Aorta (tissue), 5 donors: ENCODE results near the gene NFIC. TPM values are rescaled to one million over a fixed set of nuclear protein-coding genes. Genes with fewer than 3 reads are reported as not detected.

ENCODE experiments used
- ATAC-seq: fragments of 200-7000 bp; cut with Tn5 transposase; one replicate; pipeline ENCODE4 v1.9.1; 2022; ENCODE audit warnings: moderate library complexity; ENCODE audit not compliant: low FRiP score
- DNase-seq, 2 donors: peaks; one replicate each; pipeline ENCODE4 v3.0.0-alpha.2; 2020
- H3K27ac ChIP-seq, 2 donors: one replicate each; pipeline ENCODE4 v1.5.1; 2013; ENCODE audit warnings: low read length in 2 of 2, mild to moderate bottlenecking in 2 of 2, moderate library complexity in 2 of 2, control low read depth in 1 of 2, inconsistent platforms in 1 of 2, low read depth in 1 of 2
- H3K27me3 ChIP-seq, 2 donors: one replicate each; pipeline ENCODE4 v1.6.1; 2013; ENCODE audit warnings: control low read depth in 1 of 2, low read length in 1 of 2, mild to moderate bottlenecking in 1 of 2, moderate library complexity in 1 of 2; ENCODE audit not compliant: insufficient read depth in 2 of 2, control insufficient read depth in 1 of 2
- H3K36me3 ChIP-seq, 2 donors: one replicate each; pipeline ENCODE4 v1.6.1; 2013; ENCODE audit warnings: control low read depth in 1 of 2, low read length in 1 of 2, mild to moderate bottlenecking in 1 of 2; ENCODE audit not compliant: insufficient read depth in 2 of 2, control insufficient read depth in 1 of 2
- H3K4me1 ChIP-seq, 2 donors: one replicate each; pipeline ENCODE4 v1.6.1; 2013; ENCODE audit warnings: low read length in 2 of 2, control low read depth in 1 of 2, mild to moderate bottlenecking in 1 of 2, moderate library complexity in 1 of 2; ENCODE audit not compliant: insufficient read depth in 2 of 2, control insufficient read depth in 1 of 2
- H3K4me3 ChIP-seq, 2 donors: one replicate each; pipeline ENCODE4 v1.5.1; 2013; ENCODE audit warnings: low read length in 2 of 2, control low read depth in 1 of 2, mild to moderate bottlenecking in 1 of 2
- H3K9me3 ChIP-seq: one replicate; pipeline ENCODE4 v1.6.1; 2013; ENCODE audit warnings: mild to moderate bottlenecking, low read length; ENCODE audit not compliant: control insufficient read depth
- WGBS, 2 donors: extraction: QIAGEN DNeasy Blood & Tissue Kit; methylation state at CpG; one replicate each; pipeline ENCODE4 v1.1.7; 2013; 5-methylcytosine and 5-hydroxymethylcytosine counted together
- intact Hi-C, 2 donors: fragments of 100-400 bp; cut with DNase I; formaldehyde crosslinking; loops; one replicate each; pipeline versions ENCODE4 v1.14.2 to v1.15.0; 2022
- polyA plus RNA-seq, 2 donors: library from polyadenylated mRNA; stranded (reverse); fragments of 200-250 nt; gene quantifications; one replicate each; pipeline ENCODE4 v1.2.3, GENCODE V29; 2013
- total RNA-seq, 2 donors: library from RNA; stranded (reverse); fragmentation: NEBNext Ultra II Directional; extraction: Animal tissue kit (Norgen Biotek cat#: 25700); gene quantifications; one replicate each; pipeline ENCODE4 v1.2.1, GENCODE V29; 2021
- donor health status: healthy with polysubstance abuse.
- donor health status: Bipolar disorder and iron deficiency.
- donor health status: DM: no; HTN: no; CAD: no.
- donor health status: DM: no; HTN: no; CAD: no.
- donor health status: DM: yes; HTN: yes; CAD: no.

Gene NFIC
- total and polyA plus RNA-seq, 4 donors, result 37.5 to 188 (median 106) TPM

GRCh38 chr19:3494559-3494958, 128.2 kb downstream of the NFIC start:
- Histone ChIP-seq H3K36me3 (no peaks in the 10 kb centered on the region), H3K4me3 (no peak overlapping the region), H3K27me3 (no peaks in the 10 kb centered on the region), H3K9me3 (no peaks in the 10 kb centered on the region), H3K27ac (no peak overlapping the region), H3K4me1 (no peaks in the 10 kb centered on the region)
- intact Hi-C loops, result no loop called here
- ATAC-seq (no peak), DNase-seq (no peak)
- WGBS, 2 donors, result 94 to 96% methylated on average over 18 of the region's 18 CpGs

GRCh38 chr19:3496392-3497273, 130.2 kb downstream of the NFIC start:
- intact Hi-C loops, result no loop called here
- no peak for DNase-seq
- Histone ChIP-seq H3K4me3 (no peak overlapping the region), H3K9me3 (no peaks in the 10 kb centered on the region), H3K4me1 (peaks cover 0 to 4% of the 10 kb centered on the region in 2 donors), H3K36me3 (no peaks in the 10 kb centered on the region), H3K27me3 (no peaks in the 10 kb centered on the region), H3K27ac (no peak overlapping the region)
- ATAC-seq, result no peak
- WGBS, 2 donors, result 95% methylated on average over 31 to 32 of the region's 32 CpGs

DNA sequence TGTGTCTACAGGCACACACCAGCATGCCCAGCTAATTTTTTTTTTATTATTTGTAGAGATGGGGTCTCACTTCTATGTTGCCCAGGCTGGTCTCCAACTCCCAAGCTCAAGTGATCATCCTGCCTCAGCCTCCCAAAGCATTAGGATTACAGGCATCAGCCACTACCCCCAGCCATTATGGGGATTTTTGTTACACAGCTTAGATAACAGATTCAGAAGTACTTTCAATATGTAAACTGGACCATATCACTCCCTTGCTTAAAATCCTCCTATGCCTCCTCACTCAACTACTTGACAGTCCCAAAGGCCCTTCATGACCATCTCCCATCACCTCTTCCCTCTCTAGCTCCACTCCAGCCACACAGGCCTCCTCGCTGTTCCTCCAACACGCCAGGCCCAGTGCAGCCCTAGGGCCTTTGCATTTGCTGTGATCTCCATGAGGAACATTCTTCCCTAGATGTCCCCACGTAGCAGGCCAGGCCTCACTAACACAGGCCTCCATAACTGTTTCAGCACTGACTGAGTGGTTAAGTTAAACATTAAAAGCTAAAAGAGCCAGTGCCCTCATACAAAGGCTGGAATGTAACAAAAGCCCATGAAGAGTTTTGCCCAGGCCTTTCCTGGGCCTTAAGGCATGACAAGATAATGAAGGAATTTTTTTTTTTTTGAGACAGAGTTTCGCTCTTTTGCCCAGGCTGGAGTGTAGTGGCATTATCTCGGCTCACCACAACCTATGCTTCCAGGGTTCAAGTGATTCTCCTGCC, 131.6 kb downstream of the NFIC start:
- no peaks in the 10 kb centered on the region for H3K9me3 ChIP-seq
- no peaks in the 10 kb centered on the region for H3K27me3 ChIP-seq
- 94 to 96% methylated on average over 5 of the region's 5 CpGs for WGBS, 2 donors
- DNase-seq, result no peak
- intact Hi-C loops, result no loop called here
- H3K4me1 ChIP-seq, result peaks cover 0 to 4% of the 10 kb centered on the region in 2 donors
- H3K27ac ChIP-seq, result no peak overlapping the region
- no peaks in the 10 kb centered on the region for H3K36me3 ChIP-seq
- no peak overlapping the region for H3K4me3 ChIP-seq
- ATAC-seq, result no peak

- Histone ChIP-seq H3K4me3 (peak overlapping the region; percentile 80 to 91), H3K27me3 (no peaks in the 10 kb centered on the region), H3K36me3 (no peaks in the 10 kb centered on the region), H3K27ac (peak overlapping the region in 1 of 2 donors; percentile 95), H3K9me3 (no peaks in the 10 kb centered on the region), H3K4me1 (peaks cover 0 to 4% of the 10 kb centered on the region in 2 donors)
- intact Hi-C loops, result no loop called here
- DNase-seq (no peak), ATAC-seq (peak; percentile 19)
- 20 to 25% methylated on average over 18 of the region's 18 CpGs for WGBS, 2 donors
Measured at GRCh38 chr19:3499738-3500428, 133.5 kb downstream of the NFIC start.

DNA sequence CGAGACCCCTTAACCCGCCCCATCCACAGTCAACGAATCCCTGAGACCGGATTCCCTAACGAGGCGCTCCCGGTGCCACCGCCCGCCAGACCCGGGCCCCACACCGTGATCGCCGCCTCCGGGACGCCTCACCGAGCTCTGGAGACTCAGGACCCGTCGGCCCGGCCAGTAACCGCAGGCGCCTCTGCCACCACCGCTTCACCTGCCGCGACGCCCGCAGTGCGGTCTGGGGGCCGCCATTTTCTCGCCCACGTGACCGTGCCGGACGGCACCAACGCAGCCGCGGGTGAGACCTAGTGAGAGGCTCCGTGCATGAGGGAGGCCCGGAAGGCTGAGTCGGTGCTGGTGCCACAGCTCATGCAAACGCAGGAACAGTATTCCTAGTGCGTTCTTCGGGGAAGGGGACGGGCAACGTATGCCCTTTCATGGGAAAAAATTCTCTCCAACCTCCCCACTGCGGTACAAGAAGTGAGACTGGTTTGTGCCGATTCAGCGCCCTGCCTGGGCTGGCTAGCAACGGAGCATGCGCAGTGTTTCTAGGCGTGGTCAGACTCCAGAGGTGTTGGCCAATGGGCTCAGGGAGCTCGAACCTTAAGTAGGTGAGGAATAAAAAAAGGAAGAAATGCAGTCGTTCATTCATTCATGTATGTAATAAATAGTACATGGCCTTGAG, 134.2 kb downstream of the NFIC start, which contains the start of gene DOHH:
DOHH (minus strand) TSS at position 246 of the 673 bp plus-strand sequence. CDS start 3,860 bp downstream, outside the sequence.
- H3K27ac ChIP-seq, result peak within 1 kb of the TSS in 1 of 2 donors; percentile 95
- no peaks in the 10 kb centered on the region for H3K36me3 ChIP-seq
- intact Hi-C loops, result no loop called here
- WGBS, 2 donors, result 0 to 1% methylated on average over 52 of the region's 52 CpGs
- H3K4me1 ChIP-seq, result peaks cover 0 to 4% of the 10 kb centered on the region in 2 donors
- peak; percentile 97 to 98 for DNase-seq
- H3K9me3 ChIP-seq, result no peaks in the 10 kb centered on the region
- ATAC-seq, result peak; percentile 95
- no peaks in the 10 kb centered on the region for H3K27me3 ChIP-seq
- H3K4me3 ChIP-seq, result peak within 1 kb of the TSS; percentile 80 to 91

- Histone ChIP-seq H3K4me3 (no peak overlapping the region), H3K27ac (no peak overlapping the region), H3K4me1 (peaks cover 0 to 4% of the 10 kb centered on the region in 2 donors), H3K27me3 (no peaks in the 10 kb centered on the region), H3K9me3 (no peaks in the 10 kb centered on the region), H3K36me3 (no peaks in the 10 kb centered on the region)
- DNase-seq (no peak), ATAC-seq (no peak)
- WGBS, 2 donors, result 84 to 85% methylated on average over 3 of the region's 3 CpGs
- intact Hi-C loops, result no loop called here
Measured at GRCh38 chr19:3501780-3502179, 135.4 kb downstream of the NFIC start.

DNA sequence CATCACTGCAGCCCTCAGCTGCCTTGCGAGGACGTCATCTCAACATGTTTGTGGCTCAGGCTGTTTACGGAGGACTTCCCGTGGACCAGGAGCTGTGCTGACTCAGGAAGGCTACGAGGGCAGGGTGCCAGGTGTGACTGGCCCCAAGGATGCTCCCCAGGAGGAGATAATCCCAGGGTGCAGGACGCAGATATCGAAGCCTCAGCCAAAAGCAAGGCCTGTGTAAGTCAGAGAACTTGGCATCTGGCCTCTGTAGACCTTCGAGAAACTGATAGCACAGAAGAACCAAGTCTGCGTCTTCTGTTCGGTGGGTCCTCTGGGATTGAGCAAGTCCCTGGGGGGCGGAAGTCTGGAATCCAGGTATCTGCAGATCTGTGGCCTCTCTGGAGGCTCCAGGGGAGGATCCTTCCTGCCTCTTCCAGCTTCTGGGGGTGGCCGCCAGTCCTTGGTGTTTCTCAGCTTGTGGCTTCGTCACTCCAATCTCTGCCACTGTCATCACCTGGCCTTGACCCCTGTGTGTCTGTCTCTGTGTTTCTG, 136.7 kb downstream of the NFIC start:
- WGBS, 2 donors, result 85 to 87% methylated on average over 13 of the region's 13 CpGs
- DNase-seq (no peak), ATAC-seq (no peak)
- Histone ChIP-seq H3K27ac (no peak overlapping the region), H3K36me3 (no peaks in the 10 kb centered on the region), H3K9me3 (no peaks in the 10 kb centered on the region), H3K4me3 (no peak overlapping the region), H3K27me3 (no peaks in the 10 kb centered on the region), H3K4me1 (peaks cover 0 to 4% of the 10 kb centered on the region in 2 donors)
- intact Hi-C loops, result no loop called here

GRCh38 chr19:3504735-3505134, 138.4 kb downstream of the NFIC start:
- no peak overlapping the region for H3K27ac ChIP-seq
- intact Hi-C loops, result no loop called here
- no peak overlapping the region for H3K4me3 ChIP-seq
- H3K4me1 ChIP-seq, result peaks cover 0 to 3% of the 10 kb centered on the region in 2 donors
- no peak for DNase-seq
- 81 to 84% methylated on average over 5 of the region's 5 CpGs for WGBS, 2 donors
- no peaks in the 10 kb centered on the region for H3K9me3 ChIP-seq
- ATAC-seq, result no peak
- H3K36me3 ChIP-seq, result peaks cover 0 to 1% of the 10 kb centered on the region in 2 donors
- H3K27me3 ChIP-seq, result no peaks in the 10 kb centered on the region
